ENCODE results near the gene NPAS1. TPM values are rescaled to one million over a fixed set of nuclear protein-coding genes. Genes with fewer than 3 reads are reported as not detected.

The NPAS1 gene
- total and polyA plus RNA-seq, 2 experiments from 2014 or later, result 2.9 to 8.4 TPM

DNA sequence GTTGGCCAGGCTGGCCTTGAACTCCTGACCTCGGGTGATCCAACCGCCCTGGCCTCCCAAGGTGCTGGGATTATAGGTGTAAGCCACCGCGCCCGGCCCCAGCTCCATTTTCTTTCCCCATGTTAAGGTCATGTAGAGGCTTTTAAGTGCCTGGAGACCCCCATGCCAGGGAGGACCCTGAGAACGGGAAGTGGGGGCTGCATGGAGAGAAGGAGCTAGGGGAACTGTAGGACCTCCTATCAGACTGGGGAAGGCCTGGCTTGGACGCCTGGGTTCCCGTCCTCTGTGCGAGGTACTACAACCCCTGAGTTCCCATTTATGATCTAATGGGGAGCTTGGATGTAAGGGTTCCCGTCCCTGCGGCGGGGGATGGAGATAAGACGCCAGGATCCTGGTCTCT lies 714 bp upstream of the NPAS1 start:
- Histone ChIP-seq H3K4me3 (no peak overlapping the region), H3K27ac (no peak overlapping the region), H3K36me3 (no peaks in the 10 kb centered on the region), H3K9me3 (ENCODE audit: low read depth) (no peaks in the 10 kb centered on the region), H3K4me1 (ENCODE audit: low read depth) (peaks cover 9% of the 10 kb centered on the region), H3K27me3 (peaks cover 61% of the 10 kb centered on the region)
- DNase-seq (ENCODE audit: low read depth in 1 of 2, low spot score in 1 of 2), result no peak
- TF ChIP-seq, protein P1, sequence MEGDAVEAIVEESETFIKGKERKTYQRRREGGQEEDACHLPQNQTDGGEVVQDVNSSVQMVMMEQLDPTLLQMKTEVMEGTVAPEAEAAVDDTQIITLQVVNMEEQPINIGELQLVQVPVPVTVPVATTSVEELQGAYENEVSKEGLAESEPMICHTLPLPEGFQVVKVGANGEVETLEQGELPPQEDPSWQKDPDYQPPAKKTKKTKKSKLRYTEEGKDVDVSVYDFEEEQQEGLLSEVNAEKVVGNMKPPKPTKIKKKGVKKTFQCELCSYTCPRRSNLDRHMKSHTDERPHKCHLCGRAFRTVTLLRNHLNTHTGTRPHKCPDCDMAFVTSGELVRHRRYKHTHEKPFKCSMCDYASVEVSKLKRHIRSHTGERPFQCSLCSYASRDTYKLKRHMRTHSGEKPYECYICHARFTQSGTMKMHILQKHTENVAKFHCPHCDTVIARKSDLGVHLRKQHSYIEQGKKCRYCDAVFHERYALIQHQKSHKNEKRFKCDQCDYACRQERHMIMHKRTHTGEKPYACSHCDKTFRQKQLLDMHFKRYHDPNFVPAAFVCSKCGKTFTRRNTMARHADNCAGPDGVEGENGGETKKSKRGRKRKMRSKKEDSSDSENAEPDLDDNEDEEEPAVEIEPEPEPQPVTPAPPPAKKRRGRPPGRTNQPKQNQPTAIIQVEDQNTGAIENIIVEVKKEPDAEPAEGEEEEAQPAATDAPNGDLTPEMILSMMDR (IDR thresholded peaks at IDR 0.05; ENCODE audit: low read depth, low read length), result no peak

DNA sequence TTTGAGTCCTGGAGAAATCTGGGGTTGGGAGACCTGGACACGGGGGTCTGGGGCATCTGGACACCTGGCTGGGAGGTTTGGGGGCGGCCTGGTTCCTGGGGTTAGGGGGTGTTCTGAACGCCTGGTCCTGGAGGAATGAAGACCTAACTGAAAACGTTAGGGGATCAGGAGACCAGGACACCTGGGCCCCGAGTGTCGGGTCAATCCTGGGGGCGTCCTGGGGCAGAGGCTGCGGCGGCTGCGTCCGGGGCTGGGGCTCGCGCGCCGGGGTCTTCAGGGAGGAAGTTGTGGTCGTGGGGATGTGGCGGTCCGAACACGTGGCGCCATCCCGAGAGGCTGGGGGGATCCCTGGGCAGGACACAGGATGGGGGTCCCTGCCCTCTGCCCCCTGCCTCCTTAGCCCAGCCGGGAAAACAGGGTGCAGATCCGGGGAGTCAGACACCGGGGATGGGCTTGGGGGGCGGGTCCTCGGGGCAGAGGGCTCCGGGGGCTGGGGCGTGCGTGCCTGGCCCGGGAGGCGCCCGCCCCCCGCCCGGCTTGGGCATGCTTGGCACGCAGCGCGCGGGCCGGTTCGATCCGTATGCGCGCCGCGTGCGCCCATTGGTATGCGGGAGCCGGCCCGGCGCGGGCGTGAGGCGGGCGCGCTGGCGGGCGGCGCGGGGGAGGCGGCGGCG lies 632 bp downstream of the NPAS1 start:
- Histone ChIP-seq H3K27ac (no peak overlapping the region), H3K27me3 (peaks cover 69% of the 10 kb centered on the region), H3K9me3 (ENCODE audit: low read depth) (no peaks in the 10 kb centered on the region), H3K4me3 (peak overlapping the region; percentile 39), H3K36me3 (no peaks in the 10 kb centered on the region), H3K4me1 (ENCODE audit: low read depth) (peaks cover 9% of the 10 kb centered on the region)
- TF ChIP-seq, protein P1 (IDR thresholded peaks at IDR 0.05; ENCODE audit: low read depth, low read length), result no peak
- peak in 1 of 2 donors; percentile 40 for DNase-seq (ENCODE audit: low read depth in 1 of 2, low spot score in 1 of 2)

DNA sequence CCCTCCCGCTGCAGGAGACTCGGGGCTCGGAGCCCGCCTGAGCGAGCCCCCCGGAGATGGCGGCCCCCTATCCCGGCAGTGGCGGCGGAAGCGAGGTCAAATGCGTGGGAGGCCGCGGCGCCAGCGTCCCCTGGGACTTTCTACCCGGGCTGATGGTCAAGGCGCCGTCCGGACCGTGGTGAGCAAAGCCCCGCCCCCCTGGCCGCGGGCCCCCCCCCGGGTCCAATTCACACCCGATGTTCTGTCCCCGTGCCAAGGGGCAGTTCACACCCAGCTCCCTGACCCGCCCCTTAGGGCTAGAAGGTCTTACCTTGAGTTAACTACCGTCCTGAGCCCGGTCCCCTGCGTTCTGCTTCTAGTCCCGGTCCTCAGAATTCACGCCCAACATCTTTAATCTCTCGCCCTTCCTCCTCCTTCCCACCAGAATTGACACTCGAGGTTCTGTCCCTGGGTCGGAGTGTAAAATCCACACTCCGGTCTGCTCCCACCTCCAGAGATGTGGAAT lies 1.4 kb downstream of the NPAS1 start:
- H3K27me3 ChIP-seq, result peaks cover 76% of the 10 kb centered on the region

DNA sequence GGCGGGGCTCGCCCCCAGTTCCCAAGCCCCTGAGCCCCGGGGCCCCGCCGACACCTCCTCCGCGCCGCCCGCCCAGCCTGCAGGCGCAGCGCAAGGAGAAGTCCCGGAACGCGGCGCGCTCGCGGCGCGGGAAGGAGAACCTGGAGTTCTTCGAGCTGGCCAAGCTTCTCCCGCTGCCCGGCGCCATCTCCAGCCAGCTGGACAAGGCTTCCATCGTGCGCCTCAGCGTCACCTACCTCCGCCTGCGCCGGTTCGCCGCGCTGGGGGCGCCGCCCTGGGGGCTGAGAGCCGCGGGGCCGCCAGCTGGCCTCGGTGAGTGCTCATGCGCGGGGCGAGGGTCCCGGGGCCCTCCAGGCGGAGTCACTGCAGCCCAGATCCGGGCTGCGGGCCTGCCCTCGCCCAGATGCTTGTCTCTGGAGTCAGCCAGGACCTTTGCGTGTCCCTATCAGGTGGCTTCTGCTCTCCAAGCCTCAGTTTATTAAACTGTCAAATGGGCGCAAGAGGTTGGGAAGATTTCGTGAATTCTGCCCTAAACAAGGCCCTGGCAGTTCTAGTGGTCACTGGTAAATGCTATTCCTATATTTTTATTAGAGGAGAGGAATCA lies 2.0 kb downstream of the NPAS1 start:
- TF ChIP-seq, protein P1 (IDR thresholded peaks at IDR 0.05; ENCODE audit: low read depth, low read length), result no peak
- Histone ChIP-seq H3K27me3 (peaks cover 77% of the 10 kb centered on the region), H3K9me3 (ENCODE audit: low read depth) (no peaks in the 10 kb centered on the region), H3K27ac (no peak overlapping the region), H3K36me3 (no peaks in the 10 kb centered on the region), H3K4me3 (peak overlapping the region; percentile 39), H3K4me1 (ENCODE audit: low read depth) (peaks cover 9% of the 10 kb centered on the region)
- no peak for DNase-seq (ENCODE audit: low read depth in 1 of 2, low spot score in 1 of 2)

More for the DNA sequence above, 1.4 kb downstream of the NPAS1 start:
- DNase-seq (ENCODE audit: low read depth in 1 of 2, low spot score in 1 of 2), result peak in 1 of 2 donors; percentile 33
- Histone ChIP-seq H3K36me3 (no peaks in the 10 kb centered on the region), H3K9me3 (ENCODE audit: low read depth) (no peaks in the 10 kb centered on the region), H3K4me1 (ENCODE audit: low read depth) (peaks cover 9% of the 10 kb centered on the region), H3K4me3 (peak overlapping the region; percentile 39), H3K27ac (no peak overlapping the region)
- TF ChIP-seq, protein P1 (IDR thresholded peaks at IDR 0.05; ENCODE audit: low read depth, low read length), result no peak

DNA sequence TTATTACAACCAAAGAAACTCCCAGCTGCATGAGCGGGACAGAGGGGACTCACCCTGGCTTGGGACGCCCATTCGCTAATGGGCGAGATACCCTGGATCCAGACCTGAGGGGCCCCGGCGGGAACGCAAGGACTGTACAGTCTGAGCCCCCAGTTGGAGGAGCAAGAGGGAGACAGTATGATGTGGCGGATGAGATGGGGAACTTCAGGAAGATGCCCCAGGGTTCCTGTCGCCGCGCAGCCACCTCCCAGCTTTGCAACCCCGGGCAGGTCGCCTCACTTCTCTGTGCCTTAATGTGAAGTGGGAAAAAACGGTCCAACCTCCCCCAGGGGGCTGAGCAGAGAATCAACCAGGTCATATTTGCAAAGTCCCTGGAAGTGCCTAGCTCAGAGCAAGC lies 2.5 kb downstream of the NPAS1 start:
- no peak overlapping the region for H3K27ac ChIP-seq
- H3K9me3 ChIP-seq (ENCODE audit: low read depth), result no peaks in the 10 kb centered on the region
- peaks cover 77% of the 10 kb centered on the region for H3K27me3 ChIP-seq
- peak overlapping the region; percentile 39 for H3K4me3 ChIP-seq
- peaks cover 9% of the 10 kb centered on the region for H3K4me1 ChIP-seq (ENCODE audit: low read depth)
- H3K36me3 ChIP-seq, result no peaks in the 10 kb centered on the region
- no peak for DNase-seq (ENCODE audit: low read depth in 1 of 2, low spot score in 1 of 2)
- TF ChIP-seq, protein P1 (IDR thresholded peaks at IDR 0.05; ENCODE audit: low read depth, low read length), result no peak
